ENCODE measurements around the gene IDS.

- TF ChIP-seq POLR2AphosphoS5 (IDR thresholded peaks at IDR 0.05; ENCODE audit: borderline replicate concordance, low read depth, low read length), result no peak
- no peak for TF ChIP-seq EZH2 (IDR thresholded peaks at IDR 0.05)
Observed at GRCh38 chrX:149470955-149471354, 34.2 kb downstream of the IDS start.

Data from SK-N-MC (cell line).